Brain microvascular endothelial cell (primary cell): ENCODE results near the gene PIK3C2B.

ENCODE experiments used
- DNase-seq: peaks from one replicate; pipeline ENCODE4 v3.0.0-alpha.2; 2020
- H3K27ac ChIP-seq: fragments of 250-450 bp; sonication (Bioruptor Pico); 2 replicates; pipeline ENCODE4 v1.5.1; 2020; ENCODE audit warnings: mild to moderate bottlenecking, moderate library complexity
- H3K27me3 ChIP-seq: fragments of 250-450 bp; sonication (Bioruptor Pico); replicated peaks from 2 replicates; pipeline ENCODE4 v1.5.1; 2020; ENCODE audit warnings: mild to moderate bottlenecking
- H3K36me3 ChIP-seq: fragments of 250-450 bp; sonication (Bioruptor Pico); replicated peaks from 2 replicates; pipeline ENCODE4 v1.5.1; 2020; ENCODE audit warnings: mild to moderate bottlenecking
- H3K4me3 ChIP-seq: 2 replicates; pipeline ENCODE4 v1.5.1; 2011; ENCODE audit warnings: low read depth, mild to moderate bottlenecking, control low read depth, low read length, moderate library complexity
- CTCF ChIP-seq: IDR thresholded peaks from 2 replicates; pipeline ENCODE4 v1.5.1; 2011; ENCODE audit warnings: low read depth, mild to moderate bottlenecking, moderate library complexity, low read length, control low read depth, inconsistent platforms; ENCODE audit errors: missing control alignments
- in situ Hi-C: cut with HindIII; loops from 2 replicates; pipeline ENCODE4 v1.10.0; 2017; ENCODE audit warnings: low sequenced_read_pairs, low pct_ligation_motif_present

The PIK3C2B gene

GRCh38 chr1:204495777-204496176, 1.2 kb upstream of the PIK3C2B start:
- Histone ChIP-seq H3K36me3 (no peaks in the 10 kb centered on the region), H3K27me3 (peaks cover 12% of the 10 kb centered on the region), H3K27ac (no peak overlapping the region), H3K4me3 (no peak overlapping the region)
- in situ Hi-C loops, result no loop called here
- DNase-seq, result no peak
- TF ChIP-seq CTCF, result no peak

GRCh38 chr1:204495078-204495753, 611 bp upstream of the PIK3C2B start:
- H3K4me3 ChIP-seq, result peak overlapping the region; percentile 69
- no peak for TF ChIP-seq CTCF

GRCh38 chr1:204493984-204494280, 673 bp downstream of the PIK3C2B start:
- Histone ChIP-seq H3K27me3 (peaks cover 12% of the 10 kb centered on the region), H3K36me3 (no peaks in the 10 kb centered on the region), H3K27ac (no peak overlapping the region), H3K4me3 (peak overlapping the region; percentile 69)
- TF ChIP-seq CTCF, result no peak
- in situ Hi-C loops, result no loop called here
- DNase-seq, result peak; percentile 12

More at GRCh38 chr1:204495078-204495753, 611 bp upstream of the PIK3C2B start:
- in situ Hi-C loops, result no loop called here
- DNase-seq, result no peak
- Histone ChIP-seq H3K27ac (no peak overlapping the region), H3K36me3 (no peaks in the 10 kb centered on the region), H3K27me3 (peaks cover 12% of the 10 kb centered on the region)

- peak overlapping the region; percentile 69 for H3K4me3 ChIP-seq
- TF ChIP-seq CTCF, result no peak
- peaks cover 10% of the 10 kb centered on the region for H3K27me3 ChIP-seq
- in situ Hi-C loops, result no loop called here
- no peak overlapping the region for H3K27ac ChIP-seq
- no peaks in the 10 kb centered on the region for H3K36me3 ChIP-seq
- no peak for DNase-seq
Observed at GRCh38 chr1:204493145-204493983, 1.2 kb downstream of the PIK3C2B start.

- in situ Hi-C loops, result no loop called here
Observed at GRCh38 chr1:204491655-204492054, 3.0 kb downstream of the PIK3C2B start.

More at GRCh38 chr1:204491655-204492054, 3.0 kb downstream of the PIK3C2B start:
- peaks cover 9% of the 10 kb centered on the region for H3K27me3 ChIP-seq
- TF ChIP-seq CTCF, result no peak
- no peak for DNase-seq
- H3K4me3 ChIP-seq, result no peak overlapping the region
- no peaks in the 10 kb centered on the region for H3K36me3 ChIP-seq
- no peak overlapping the region for H3K27ac ChIP-seq
